Measurements from ENCODE around the gene TRMO.
"Not testable (repeated sequence)": the region's sequence is repeated elsewhere in the genome, so short reads cannot be mapped to it uniquely, and the experiment has no call there.

Gene TRMO

GRCh38 chr9:97921959-97922724, at the start of gene TRMO:
TRMO (minus strand) TSS chr9:97922500; CDS start chr9:97922493, 7 bp downstream.
- DNase-seq = peak; percentile 97

DNA sequence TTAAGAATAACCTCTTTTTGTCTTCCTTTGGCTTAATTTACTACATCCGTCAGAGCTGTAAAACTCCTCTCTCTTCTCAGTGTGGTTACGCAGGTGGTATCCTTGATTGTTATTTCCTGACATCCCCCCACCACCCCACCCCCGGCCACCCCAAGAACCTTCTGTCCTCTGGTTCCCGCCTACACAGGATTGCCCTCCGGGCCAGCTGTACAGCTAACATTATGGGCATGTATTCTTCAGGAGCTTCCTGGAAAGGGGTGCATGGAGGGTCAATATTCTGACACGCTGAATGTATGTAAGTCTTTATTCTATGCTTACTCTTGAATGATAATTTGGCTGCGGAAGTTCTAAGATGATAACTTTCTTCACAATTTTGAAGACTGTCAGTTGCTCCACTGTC, 47.9 kb upstream of the TRMO start:
- DNase-seq = no peak

GRCh38 chr9:97969014-97969413, 46.7 kb upstream of the TRMO start:
- no peak for DNase-seq

- no peak for DNase-seq
Observed at GRCh38 chr9:97966493-97966892, 44.2 kb upstream of the TRMO start.

- no peak for DNase-seq
Observed at GRCh38 chr9:97964901-97965300, 42.6 kb upstream of the TRMO start.

DNA sequence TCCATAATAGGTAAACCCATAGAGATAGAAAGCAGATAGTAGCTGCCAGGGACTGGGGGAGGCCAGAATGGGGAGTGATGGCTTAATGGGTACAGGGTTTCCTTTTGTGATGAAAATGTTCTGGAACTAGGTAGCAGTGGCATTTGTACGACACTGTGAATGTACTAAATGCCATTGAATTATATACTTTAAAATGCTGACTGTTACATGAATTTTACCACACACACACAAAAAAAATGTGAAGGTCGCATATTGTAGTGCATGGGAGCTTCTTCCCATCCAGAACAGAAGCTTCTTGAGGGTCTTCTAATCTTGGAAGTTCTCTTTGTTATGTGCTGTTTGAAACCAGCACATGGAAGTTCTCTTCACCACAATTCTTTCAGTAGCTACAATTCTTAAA, 40.9 kb upstream of the TRMO start:
- no peak for DNase-seq

- DNase-seq = no peak
Observed at GRCh38 chr9:97962575-97962974, 40.3 kb upstream of the TRMO start.

GRCh38 chr9:97962136-97962535, 39.8 kb upstream of the TRMO start:
- no peak for DNase-seq

GRCh38 chr9:97961361-97961760, 39.1 kb upstream of the TRMO start:
- DNase-seq = no peak

- DNase-seq = not testable (repeated sequence)
Observed at GRCh38 chr9:97960678-97961328, 38.5 kb upstream of the TRMO start.

- DNase-seq = no peak
Observed at GRCh38 chr9:97959585-97959984, 37.3 kb upstream of the TRMO start.

- DNase-seq = no peak
Observed at GRCh38 chr9:97958812-97959511, 36.7 kb upstream of the TRMO start.

DNA sequence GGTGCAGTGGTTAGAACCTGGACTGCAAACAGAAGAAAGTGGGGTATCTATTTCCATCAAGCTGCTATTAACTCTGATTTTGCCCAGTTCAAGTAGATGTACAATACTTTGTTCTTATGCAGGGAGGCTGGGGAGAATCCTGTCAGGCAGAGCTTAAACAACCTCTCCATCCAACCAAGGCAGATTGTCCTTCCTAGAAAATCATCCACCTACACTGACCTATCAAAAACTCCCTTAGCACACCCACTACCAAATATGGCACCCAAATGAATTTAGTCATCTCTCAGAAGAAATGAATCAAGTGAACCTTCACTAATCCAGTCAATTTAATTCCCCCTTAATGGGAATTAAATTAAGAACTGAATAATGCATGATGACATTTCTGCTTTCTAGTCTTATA, 34.0 kb upstream of the TRMO start:
- no peak for DNase-seq

DNA sequence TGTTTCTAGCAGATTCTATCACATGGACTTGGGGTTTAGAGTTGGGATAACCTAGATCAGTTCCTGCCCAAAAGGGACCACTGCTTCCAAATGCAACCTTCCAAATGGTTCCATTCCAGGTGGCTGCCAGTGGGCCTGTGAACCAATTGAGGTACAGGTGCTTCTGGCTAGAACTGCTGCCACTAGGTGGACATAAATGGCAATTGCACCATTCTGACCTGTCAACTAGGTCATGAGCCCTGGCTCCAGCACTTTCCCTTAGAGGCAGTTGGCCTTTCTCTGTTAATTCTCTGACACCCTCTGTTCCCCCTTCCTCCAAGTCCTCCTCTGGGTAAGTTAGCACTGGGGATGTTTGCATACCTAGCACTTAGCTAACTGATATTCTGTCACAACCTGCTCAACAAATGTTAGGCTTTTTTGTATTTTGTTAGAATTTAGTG, 32.3 kb upstream of the TRMO start:
- DNase-seq = peak; percentile 80

GRCh38 chr9:97950873-97951272, 28.6 kb upstream of the TRMO start:
- not testable (repeated sequence) for DNase-seq

- DNase-seq = not testable (repeated sequence)
Observed at GRCh38 chr9:97947094-97947493, 24.8 kb upstream of the TRMO start.

DNA sequence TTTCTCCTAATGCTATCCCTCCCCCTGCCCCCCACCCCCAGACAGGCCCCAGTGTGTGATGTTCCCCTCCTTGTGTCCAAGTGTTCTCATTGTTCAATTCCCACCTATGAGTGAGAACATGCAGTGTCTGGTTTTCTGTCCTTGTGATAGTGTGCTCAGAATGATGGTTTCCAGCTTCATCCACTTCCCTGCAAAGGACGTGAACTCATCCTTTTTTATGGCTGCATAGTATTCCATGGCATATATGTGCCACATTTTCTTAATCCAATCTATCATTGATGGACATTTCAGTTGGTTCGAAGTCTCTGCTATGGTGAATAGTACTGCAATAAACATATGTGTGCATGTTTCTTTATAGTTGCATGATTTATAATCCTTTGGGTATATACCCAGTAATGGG, 23.2 kb upstream of the TRMO start:
- not testable (repeated sequence) for DNase-seq

GRCh38 chr9:97944612-97945011, 22.3 kb upstream of the TRMO start:
- DNase-seq = no peak

GRCh38 chr9:97943308-97943855, 21.1 kb upstream of the TRMO start:
- DNase-seq = no peak

DNA sequence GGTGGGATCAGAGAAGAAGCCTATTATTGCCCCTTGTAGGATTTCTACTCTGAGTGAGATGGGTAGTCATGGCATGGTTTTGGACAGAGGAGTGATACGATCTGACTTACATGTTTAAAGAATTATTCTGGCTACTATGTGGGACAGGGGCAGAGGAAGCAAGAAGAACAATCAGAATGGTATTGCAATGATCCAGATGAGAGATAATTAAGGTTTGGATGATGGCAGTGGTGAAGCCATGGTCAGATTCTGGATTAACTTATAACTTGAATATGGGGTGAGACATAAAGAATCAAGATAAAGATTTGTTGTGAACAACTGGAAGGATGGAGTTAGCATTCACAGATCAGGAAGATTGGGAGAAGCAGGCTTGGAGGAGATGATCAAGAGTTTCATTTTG, 19.0 kb upstream of the TRMO start:
- no peak for DNase-seq

DNA sequence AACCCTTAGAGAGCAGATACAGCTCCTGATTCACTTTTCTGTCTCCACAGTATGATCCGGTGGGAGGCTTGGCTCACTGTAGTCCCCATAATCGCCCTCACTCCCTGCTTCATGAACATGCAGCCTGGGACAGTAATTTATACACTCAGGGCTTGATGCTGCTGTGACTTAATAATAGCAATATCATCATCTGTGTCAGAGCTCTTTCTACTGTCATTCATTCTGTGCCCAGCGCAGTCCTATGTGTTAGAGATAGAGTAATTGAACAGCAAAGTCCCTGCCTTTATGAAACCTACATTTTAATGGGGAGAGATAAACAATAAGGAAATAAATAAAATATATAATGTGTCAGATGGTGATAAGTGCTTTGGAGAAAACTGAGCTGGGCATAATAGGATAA, 18.4 kb upstream of the TRMO start:
- no peak for DNase-seq

GRCh38 chr9:97940233-97940632, 17.9 kb upstream of the TRMO start:
- no peak for DNase-seq

DNA sequence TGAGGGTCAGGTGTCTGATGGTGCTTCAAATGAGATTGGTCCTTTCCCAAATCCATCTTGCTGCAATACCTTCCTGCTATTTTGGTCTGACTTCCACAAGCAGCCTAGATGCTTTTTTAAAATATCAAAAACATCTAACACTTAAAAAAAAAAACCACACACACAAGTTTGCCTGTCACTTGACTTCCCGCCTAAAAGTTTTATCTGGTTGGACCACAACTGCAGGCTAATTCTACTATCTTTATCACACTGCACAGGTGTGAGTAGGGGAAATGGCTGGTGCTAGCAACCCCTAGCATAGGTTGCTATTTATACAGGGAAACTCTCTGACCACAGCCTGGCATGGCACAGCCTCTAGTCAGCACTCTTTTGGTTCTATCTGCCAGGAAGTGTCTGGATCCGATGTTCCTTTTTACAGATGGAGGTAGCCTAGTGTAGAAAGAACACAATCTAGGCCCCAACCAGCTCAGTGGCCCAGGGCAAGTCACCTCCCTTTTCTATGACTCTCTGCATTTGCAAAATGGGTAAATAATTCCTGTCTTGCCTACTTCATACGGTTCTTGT, 15.9 kb upstream of the TRMO start, which contains the start of gene HEMGN:
TSS of gene HEMGN (minus strand) at position 92 of the 564 bp plus-strand sequence. CDS start at position 56, 36 bp downstream.
- DNase-seq = no peak
